Hematopoietic multipotent progenitor cell (in vitro differentiated cells): ENCODE results near the gene ABCD2. TPM values are rescaled to one million over a fixed set of nuclear protein-coding genes. Genes with fewer than 3 reads are reported as not detected.
"Not testable (repeated sequence)": the region's sequence is repeated elsewhere in the genome, so short reads cannot be mapped to it uniquely, and the experiment has no call there.

Experiments
- DNase-seq, 3 donors: peaks; one replicate each; pipeline ENCODE4 v3.0.0-alpha.2; 2011 to 2015; ENCODE audit warnings: low read depth in 2 of 3, low spot score in 2 of 3
- small RNA-seq: library from RNA; depleted of rRNA; stranded (forward); fragments of <200 nt; gene quantifications from one replicate; pipeline ENCODE3, GENCODE V24; 2012
- total RNA-seq: library from RNA; depleted of rRNA; stranded (reverse); fragments of >200 nt; gene quantifications from one replicate; pipeline ENCODE4 v1.2.3, GENCODE V29; 2012

ABCD2 gene
- total RNA-seq, 1 donor, result under 0.01 TPM

- not testable (repeated sequence) for DNase-seq
These were observed 75.4 kb downstream of the ABCD2 start for GRCh38 chr12:39544211-39544610.

GRCh38 chr12:39541471-39541870 is 78.1 kb downstream of the ABCD2 start:
- DNase-seq, result no peak

GRCh38 chr12:39538679-39539104 is 80.9 kb downstream of the ABCD2 start:
- no peak for DNase-seq

- DNase-seq, result no peak
These were observed 85.7 kb downstream of the ABCD2 start for GRCh38 chr12:39533951-39534350.

- no peak for DNase-seq
These were observed 87.2 kb downstream of the ABCD2 start for GRCh38 chr12:39532448-39532847.

GRCh38 chr12:39526974-39527373 is 92.6 kb downstream of the ABCD2 start:
- no peak for DNase-seq

GRCh38 chr12:39522167-39522566 is 97.4 kb downstream of the ABCD2 start:
- DNase-seq, result not testable (repeated sequence)

- no peak for DNase-seq
These were observed 109.6 kb downstream of the ABCD2 start for GRCh38 chr12:39510001-39510400.

- no peak for DNase-seq
These were observed 114.0 kb downstream of the ABCD2 start for GRCh38 chr12:39505554-39505953.

GRCh38 chr12:39505023-39505422 is 114.6 kb downstream of the ABCD2 start:
- DNase-seq, result no peak

GRCh38 chr12:39503439-39503838 is 116.2 kb downstream of the ABCD2 start:
- DNase-seq, result no peak

- no peak for DNase-seq
These were observed 116.9 kb downstream of the ABCD2 start for GRCh38 chr12:39502726-39503125.

Small RNA genes within 50 kb of the gene (small RNA-seq; reads per million reads assigned to genes)
- not detected for gene AC121334.2

Other genes starting within 250 kb of the ABCD2 start
- 1.3 TPM for gene KIF21A, start 176.7 kb downstream of the ABCD2 start, total RNA-seq